Activated T-cell treated with anti-CD3 and anti-CD28 coated beads, Interleukin-2, amount 50 U/mL, for 4 hours (primary cell): ENCODE measurements around the gene FBXL22. TPM values are rescaled to one million over a fixed set of nuclear protein-coding genes. Genes with fewer than 3 reads are reported as not detected.

Source experiments
- ATAC-seq, 2 donors: fragments of 200-7000 bp; cut with Tn5 transposase; one replicate each; pipeline ENCODE4 v1.10.0; 2021
- DNase-seq: peaks from one replicate; pipeline ENCODE4 v3.0.0-alpha.2; 2020
- H3K27me3 Mint-ChIP-seq: one replicate; pipeline ENCODE4 v1.8.0; 2021; ENCODE audit warnings: low read depth, mixed read lengths
- H3K36me3 Mint-ChIP-seq: one replicate; pipeline ENCODE4 v1.8.0; 2022; ENCODE audit warnings: mixed read lengths; ENCODE audit not compliant: insufficient read depth
- H3K4me1 Mint-ChIP-seq: one replicate; pipeline ENCODE4 v1.8.0; 2021; ENCODE audit warnings: low read depth, mixed read lengths
- H3K4me3 Mint-ChIP-seq: one replicate; pipeline ENCODE4 v1.8.0; 2021; ENCODE audit warnings: mild to moderate bottlenecking, moderate library complexity, mixed read lengths
- H3K9me3 Mint-ChIP-seq: one replicate; pipeline ENCODE4 v1.8.0; 2021; ENCODE audit warnings: mixed read lengths
- total RNA-seq, 3 donors: library from RNA; stranded (reverse); gene quantifications; one replicate each; pipeline ENCODE4 v1.2.1, GENCODE V29; 2021

The FBXL22 gene
- total RNA-seq, 3 donors from 2014 or later = 0.79 to 1.2 (median 0.87) TPM

DNA sequence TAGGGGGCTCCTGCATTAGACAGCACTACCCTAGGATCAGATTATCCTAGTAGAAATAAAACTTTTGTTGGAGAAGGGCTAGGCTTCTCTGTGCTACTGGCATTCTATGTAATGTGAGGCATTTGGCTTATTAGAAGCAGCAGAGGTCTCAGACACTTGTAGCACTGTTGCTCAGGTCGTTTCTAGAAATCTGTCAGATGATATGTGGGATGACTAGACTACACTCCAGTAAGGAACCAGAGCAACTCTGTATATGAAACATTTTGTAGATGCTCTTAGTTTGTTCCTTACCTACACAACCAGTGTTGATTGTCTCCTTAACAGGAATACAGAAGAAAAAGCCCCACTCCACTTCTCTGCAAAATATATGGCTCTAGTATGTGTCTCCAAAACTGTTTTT is 21.9 kb upstream of the FBXL22 start:
- no peak for ATAC-seq
- H3K4me3 Mint-ChIP-seq = no peak overlapping the region
- DNase-seq = no peak
- H3K4me1 Mint-ChIP-seq = peaks cover 8% of the 10 kb centered on the region
- no peaks in the 10 kb centered on the region for H3K9me3 Mint-ChIP-seq
- peaks cover 39% of the 10 kb centered on the region for H3K36me3 Mint-ChIP-seq
- H3K27me3 Mint-ChIP-seq = no peaks in the 10 kb centered on the region

DNA sequence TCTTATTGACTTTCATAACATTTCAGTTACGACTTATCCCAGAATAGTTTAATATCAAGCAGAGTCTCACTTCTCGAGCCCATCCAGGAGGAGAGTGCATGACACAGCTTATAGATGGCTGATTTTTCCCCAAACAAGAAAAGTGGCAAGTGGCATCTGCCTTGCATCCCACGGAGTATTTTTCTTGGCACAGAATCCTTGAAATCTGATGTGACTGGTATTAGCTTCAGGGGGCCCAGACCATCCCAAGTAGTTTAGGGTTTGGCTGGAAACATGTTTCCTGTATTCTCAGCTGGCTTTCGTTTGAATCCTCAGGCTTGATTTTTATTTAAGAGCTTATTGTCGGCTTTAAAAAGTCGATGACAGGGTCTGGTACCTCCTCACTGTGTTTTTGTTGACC is 20.7 kb upstream of the FBXL22 start:
- ATAC-seq = no peak

DNA sequence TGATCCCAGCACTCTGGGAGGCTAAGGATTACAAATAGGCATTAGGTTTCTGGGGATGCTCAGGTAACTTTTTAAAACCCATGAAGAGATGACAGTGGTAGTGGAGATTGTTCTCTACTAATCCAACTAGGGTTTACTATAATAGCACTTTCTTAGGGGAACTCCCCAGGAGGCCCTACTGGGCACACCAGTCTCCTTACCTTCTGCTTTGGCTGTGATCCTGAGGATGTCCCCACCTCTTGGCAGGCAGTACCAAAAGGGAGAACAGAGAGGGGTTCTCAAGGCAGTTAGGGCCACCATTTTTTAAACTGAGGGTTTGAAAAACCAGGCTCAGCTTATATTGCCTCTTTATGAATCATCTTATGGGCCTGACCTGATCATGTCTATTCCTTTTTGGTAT is 15.0 kb upstream of the FBXL22 start:
- ATAC-seq (no peak), DNase-seq (no peak)
- Mint-ChIP-seq H3K4me1 (peaks cover 12% of the 10 kb centered on the region), H3K36me3 (peaks cover 40% of the 10 kb centered on the region), H3K4me3 (no peak overlapping the region), H3K9me3 (no peaks in the 10 kb centered on the region), H3K27me3 (no peaks in the 10 kb centered on the region)

More for the DNA sequence above, 20.7 kb upstream of the FBXL22 start:
- no peaks in the 10 kb centered on the region for H3K9me3 Mint-ChIP-seq
- no peaks in the 10 kb centered on the region for H3K27me3 Mint-ChIP-seq
- peaks cover 36% of the 10 kb centered on the region for H3K36me3 Mint-ChIP-seq
- H3K4me1 Mint-ChIP-seq = peaks cover 8% of the 10 kb centered on the region
- no peak overlapping the region for H3K4me3 Mint-ChIP-seq
- DNase-seq = no peak

DNA sequence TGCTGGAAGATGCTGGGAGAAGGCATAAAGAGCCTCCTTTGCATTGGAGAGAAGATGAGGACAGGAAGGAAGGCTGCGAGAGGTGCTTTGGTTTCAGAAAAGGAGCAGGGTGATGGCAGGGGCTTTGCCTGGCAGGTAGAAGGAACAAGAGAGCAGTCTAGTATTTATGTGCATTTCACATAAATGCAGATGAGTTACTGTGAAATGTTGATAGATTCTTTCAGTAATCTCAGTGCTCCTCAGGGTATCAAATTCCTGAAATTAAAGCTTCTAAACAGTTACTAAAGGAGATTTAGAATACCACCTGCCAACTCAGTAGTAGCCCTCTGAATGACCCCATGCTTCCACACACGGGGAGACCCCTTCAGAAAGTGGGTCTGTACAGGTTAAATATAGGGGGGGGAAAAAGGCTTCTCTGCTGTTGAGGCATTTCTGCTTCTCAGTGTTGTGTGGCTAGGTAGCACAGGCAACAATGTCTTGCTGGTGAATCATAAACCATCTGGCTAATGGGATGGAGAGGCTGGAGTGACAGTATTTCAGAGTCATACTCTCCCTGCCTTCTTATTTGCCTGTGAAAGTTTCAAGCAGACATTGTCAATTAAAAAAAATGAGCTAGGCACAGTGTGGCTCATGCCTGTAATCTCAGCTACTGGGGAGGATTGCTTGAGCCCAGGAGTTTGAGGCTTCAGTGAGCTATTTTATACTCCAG is 14.3 kb upstream of the FBXL22 start:
- no peaks in the 10 kb centered on the region for H3K27me3 Mint-ChIP-seq
- peak; percentile 34 to 56 for ATAC-seq
- peaks cover 40% of the 10 kb centered on the region for H3K36me3 Mint-ChIP-seq
- no peak overlapping the region for H3K4me3 Mint-ChIP-seq
- H3K4me1 Mint-ChIP-seq = peaks cover 12% of the 10 kb centered on the region
- DNase-seq = no peak
- no peaks in the 10 kb centered on the region for H3K9me3 Mint-ChIP-seq

DNA sequence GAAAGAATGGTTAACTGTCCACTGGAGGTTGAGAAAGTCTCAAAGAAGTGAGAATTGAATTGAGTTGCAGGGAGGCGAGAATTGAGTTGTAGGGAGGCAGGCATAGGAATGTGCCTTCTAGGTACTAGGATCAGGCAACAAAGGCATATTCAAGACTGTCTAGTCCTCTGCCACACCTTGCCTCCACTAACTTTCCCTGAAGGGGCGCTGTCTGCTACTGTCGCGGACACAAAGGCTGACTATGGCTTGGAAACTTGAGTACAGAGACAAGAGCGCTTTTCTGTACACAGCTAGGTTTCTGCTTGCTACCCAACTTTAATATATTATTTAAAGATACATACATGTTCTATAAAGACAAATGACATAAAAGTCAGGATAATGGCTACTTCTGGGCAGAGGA is 10.4 kb upstream of the FBXL22 start:
- ATAC-seq (no peak), DNase-seq (no peak)
- H3K4me1 Mint-ChIP-seq = peaks cover 17% of the 10 kb centered on the region
- no peaks in the 10 kb centered on the region for H3K9me3 Mint-ChIP-seq
- H3K27me3 Mint-ChIP-seq = no peaks in the 10 kb centered on the region
- no peak overlapping the region for H3K4me3 Mint-ChIP-seq
- peaks cover 59% of the 10 kb centered on the region for H3K36me3 Mint-ChIP-seq

DNA sequence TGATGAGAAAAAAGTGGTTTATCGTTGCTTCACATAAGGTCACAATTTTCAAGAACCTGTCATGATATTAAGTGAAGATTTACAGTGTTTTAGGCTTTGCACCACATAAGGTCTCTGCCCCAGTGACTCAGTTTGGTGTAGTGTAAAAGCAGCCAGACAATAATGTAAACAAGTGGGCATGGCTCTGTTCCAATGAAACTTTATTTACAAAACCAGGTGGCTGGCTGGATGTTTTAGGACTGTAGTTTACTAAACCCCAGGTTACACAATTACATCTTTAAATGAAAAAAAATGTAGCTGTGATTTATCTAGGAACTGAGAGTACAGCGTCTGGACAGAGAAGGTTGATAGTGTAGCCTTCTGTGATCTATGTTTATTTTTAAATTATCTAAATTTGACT is 9.7 kb upstream of the FBXL22 start:
- DNase-seq = no peak
- Mint-ChIP-seq H3K4me1 (peaks cover 15% of the 10 kb centered on the region), H3K36me3 (peaks cover 55% of the 10 kb centered on the region), H3K4me3 (no peak overlapping the region), H3K9me3 (no peaks in the 10 kb centered on the region), H3K27me3 (no peaks in the 10 kb centered on the region)
- no peak for ATAC-seq

DNA sequence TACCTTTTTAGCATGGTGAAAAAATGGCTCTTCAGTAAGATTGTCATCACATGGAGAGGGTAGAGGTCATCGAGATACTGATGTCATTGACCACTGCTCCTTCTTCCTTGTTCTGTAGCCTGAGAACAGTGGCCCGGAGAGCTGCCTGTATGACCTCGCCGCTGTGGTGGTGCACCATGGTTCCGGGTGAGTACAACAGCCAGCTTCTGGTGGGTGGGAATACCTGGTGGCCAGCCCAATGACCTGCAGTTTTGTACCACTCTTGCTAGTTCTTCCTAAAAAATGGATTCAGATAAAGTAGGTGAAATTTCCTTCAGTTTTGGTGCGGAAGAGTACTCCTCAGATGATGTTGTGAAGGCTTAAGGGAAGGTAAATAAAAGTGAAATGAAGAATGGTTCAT is 8.4 kb upstream of the FBXL22 start:
- no peak for DNase-seq
- no peak overlapping the region for H3K4me3 Mint-ChIP-seq
- H3K27me3 Mint-ChIP-seq = no peaks in the 10 kb centered on the region
- H3K9me3 Mint-ChIP-seq = no peaks in the 10 kb centered on the region
- peaks cover 55% of the 10 kb centered on the region for H3K36me3 Mint-ChIP-seq
- H3K4me1 Mint-ChIP-seq = peaks cover 23% of the 10 kb centered on the region
- no peak for ATAC-seq

DNA sequence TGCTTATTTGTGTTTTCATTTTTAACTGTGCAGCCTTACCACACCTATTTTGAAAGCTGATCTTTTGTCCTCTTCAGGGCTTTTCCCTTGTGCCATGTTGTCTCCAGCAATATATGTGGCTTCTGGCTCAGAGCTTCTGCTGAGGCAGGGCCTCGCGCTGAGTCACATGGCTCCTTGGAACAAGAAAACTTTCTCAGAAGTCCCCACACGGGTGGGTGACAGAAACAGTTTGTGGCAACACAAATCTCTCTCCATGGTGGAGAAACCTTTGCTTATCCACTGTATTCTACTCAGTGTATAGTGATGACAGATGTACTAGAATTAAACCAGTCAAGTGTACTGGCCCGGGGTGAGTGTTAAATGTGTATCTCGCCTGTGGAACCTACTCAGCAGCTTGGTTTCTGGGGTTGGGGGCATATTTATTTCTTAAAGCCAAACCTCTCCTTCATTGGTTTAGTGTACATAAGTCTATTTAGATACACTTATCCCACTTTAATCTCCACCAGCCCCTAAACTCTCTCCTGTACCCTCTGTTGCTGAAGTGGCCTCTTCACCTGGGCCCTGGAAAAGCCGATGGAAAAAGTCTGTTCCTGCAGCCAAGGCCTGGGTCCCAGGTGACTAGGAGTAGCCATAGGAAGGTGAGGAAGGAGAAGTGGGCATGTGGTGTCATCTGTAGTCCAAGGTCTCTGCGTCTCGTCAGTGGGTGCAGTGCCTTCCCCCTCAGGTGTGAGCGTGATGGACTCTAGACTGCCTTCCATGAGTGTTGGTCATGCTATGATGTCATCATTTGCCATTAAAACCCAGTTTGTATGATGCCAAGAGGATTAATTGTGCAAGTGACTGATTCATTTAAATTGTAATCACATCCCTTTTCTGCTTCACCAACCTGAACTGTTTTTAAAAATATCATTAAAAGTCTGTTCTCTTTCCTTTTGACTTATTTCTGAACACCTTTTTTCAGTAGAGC is 3.2 kb upstream of the FBXL22 start:
- ATAC-seq (peak; percentile 72 to 78), DNase-seq (peak; percentile 29)
- Mint-ChIP-seq H3K4me3 (no peak overlapping the region), H3K4me1 (peaks cover 55% of the 10 kb centered on the region), H3K9me3 (no peaks in the 10 kb centered on the region), H3K36me3 (peaks cover 37% of the 10 kb centered on the region), H3K27me3 (no peaks in the 10 kb centered on the region)

DNA sequence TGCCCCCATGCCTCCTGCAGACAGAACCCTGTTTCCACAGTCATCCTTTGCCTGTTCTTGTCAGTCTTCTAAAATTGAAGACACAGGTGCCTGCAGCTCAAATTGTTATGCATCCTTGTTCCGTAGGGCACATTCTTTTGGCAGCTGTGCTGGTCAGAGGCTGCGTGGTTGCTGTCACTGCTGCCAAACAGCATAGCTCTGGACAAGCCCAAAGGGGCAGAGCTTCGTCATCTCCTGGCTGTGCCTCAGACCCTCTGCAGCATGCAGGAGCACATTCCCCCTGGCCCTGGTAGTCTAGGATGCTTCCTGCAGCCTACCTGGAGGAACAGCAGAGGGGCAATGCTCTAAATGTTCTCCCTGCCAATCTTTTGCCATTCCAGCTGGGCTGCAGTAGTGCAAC is 2.1 kb upstream of the FBXL22 start:
- H3K27me3 Mint-ChIP-seq = no peaks in the 10 kb centered on the region
- H3K4me3 Mint-ChIP-seq = no peak overlapping the region
- no peaks in the 10 kb centered on the region for H3K9me3 Mint-ChIP-seq
- no peak for ATAC-seq
- peaks cover 28% of the 10 kb centered on the region for H3K36me3 Mint-ChIP-seq
- DNase-seq = no peak
- H3K4me1 Mint-ChIP-seq = peaks cover 62% of the 10 kb centered on the region

DNA sequence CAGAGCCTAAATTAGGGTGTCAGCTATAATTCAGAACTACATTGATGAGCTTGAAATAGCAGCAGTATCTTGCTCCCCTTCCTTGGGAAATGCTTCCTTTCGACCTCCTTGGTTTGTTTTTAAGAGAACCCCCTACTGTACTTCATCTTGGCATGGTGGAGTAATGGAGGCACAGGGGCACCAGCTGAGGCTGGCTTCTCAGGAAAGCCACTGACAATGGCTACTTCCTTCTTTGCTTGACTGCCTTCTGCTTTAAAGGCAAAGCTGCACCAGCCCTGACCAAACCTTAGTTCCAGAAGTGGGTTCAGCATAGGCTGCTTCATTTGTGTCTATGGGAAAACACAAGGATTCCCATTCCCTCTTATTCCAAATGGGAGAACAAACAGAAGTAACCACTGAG is 1.5 kb upstream of the FBXL22 start:
- Mint-ChIP-seq H3K9me3 (no peaks in the 10 kb centered on the region), H3K36me3 (peaks cover 24% of the 10 kb centered on the region)

DNA sequence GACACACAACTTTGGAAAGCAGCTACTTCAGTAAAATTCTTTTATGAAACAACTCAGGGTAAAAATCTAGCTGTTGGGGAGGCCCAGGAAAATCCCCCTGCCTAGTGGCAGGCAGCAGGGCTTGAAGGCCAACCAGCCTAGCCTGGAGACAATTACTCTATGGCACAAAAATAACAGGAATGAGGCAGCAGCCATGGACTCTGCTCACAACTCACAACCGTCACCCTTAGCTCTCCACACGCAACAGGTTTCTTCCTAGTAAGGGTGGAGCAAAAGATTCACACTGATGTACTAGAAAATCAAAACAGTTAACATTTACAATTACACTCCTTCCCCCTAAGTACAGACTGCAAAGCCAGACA is 530 bp upstream of the FBXL22 start:
- Mint-ChIP-seq H3K9me3 (no peaks in the 10 kb centered on the region), H3K4me1 (peaks cover 60% of the 10 kb centered on the region), H3K4me3 (no peak overlapping the region), H3K27me3 (no peaks in the 10 kb centered on the region), H3K36me3 (peaks cover 18% of the 10 kb centered on the region)
- DNase-seq (no peak), ATAC-seq (no peak)

More for the DNA sequence above, 1.5 kb upstream of the FBXL22 start:
- H3K4me3 Mint-ChIP-seq = no peak overlapping the region
- ATAC-seq (no peak), DNase-seq (no peak)
- peaks cover 60% of the 10 kb centered on the region for H3K4me1 Mint-ChIP-seq
- H3K27me3 Mint-ChIP-seq = no peaks in the 10 kb centered on the region

DNA sequence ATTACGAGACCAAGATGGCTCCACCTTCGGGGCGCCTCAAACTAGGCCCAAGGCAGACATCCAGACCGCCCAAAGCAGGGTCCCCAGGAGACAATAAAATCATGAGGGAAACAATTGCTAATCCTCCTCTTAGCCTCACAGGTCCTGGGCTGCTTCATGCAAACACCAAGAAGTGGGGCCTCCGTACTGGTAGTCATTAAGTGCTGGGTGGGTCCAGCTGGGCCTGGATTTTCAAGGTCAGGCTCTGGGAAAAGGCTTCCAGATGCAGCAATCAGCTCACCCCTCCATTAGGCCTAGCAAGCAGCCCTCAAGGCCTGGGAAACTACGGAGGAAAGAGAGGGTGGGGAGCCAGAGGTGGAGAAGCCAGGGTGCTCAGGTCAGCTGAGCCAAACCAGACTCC is 634 bp downstream of the FBXL22 start:
- DNase-seq (no peak), ATAC-seq (no peak)
- no peak overlapping the region for H3K4me3 Mint-ChIP-seq
- peaks cover 15% of the 10 kb centered on the region for H3K36me3 Mint-ChIP-seq
- H3K4me1 Mint-ChIP-seq = peaks cover 66% of the 10 kb centered on the region
- no peaks in the 10 kb centered on the region for H3K27me3 Mint-ChIP-seq
- no peaks in the 10 kb centered on the region for H3K9me3 Mint-ChIP-seq

DNA sequence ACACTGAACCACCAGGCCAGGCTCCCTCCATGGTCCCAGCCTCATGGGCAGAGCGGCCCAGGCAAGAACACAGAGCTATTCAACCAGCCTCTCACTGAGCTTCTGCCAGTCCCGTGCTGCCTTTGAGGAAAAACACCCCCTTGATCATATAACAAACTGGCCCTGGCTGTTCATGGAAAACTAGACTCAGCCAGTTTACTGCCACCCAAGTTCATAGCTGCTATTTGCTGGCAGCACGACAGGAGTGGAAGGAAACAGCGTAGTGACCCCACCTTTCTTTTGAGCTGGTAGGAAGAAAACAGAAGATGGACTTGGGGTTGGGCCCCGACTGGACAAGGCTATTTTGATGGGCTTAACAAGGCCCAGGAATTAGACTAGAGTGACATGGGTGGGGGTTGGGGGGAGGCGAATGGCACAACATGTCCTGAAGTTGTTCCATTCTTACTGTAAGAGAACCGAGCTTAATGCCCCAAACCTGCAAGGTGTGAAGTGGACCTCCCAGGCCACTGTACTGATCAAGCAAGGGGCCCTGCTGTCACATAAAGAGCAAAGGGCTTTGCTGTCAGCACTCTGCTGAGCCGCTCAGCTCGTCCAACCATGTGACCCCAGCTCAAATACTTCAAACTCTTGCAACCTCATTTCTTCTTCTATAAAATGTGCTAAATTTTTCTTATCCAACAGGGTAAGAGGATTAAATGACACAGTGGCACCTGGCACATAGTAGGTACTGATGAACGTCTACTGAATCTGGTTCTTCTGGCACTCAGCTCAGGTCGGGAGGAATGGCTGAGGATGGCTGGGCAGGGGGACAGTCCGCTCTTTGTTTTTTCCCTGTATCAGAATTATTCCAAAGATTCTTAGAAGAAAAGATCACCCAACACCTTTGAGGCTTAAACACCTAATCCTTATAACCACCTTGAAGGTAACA is 1.6 kb downstream of the FBXL22 start:
- Mint-ChIP-seq H3K36me3 (peaks cover 7% of the 10 kb centered on the region), H3K4me3 (peak overlapping the region; percentile 87), H3K9me3 (no peaks in the 10 kb centered on the region), H3K27me3 (no peaks in the 10 kb centered on the region), H3K4me1 (peaks cover 63% of the 10 kb centered on the region)
- no peak for ATAC-seq
- no peak for DNase-seq

DNA sequence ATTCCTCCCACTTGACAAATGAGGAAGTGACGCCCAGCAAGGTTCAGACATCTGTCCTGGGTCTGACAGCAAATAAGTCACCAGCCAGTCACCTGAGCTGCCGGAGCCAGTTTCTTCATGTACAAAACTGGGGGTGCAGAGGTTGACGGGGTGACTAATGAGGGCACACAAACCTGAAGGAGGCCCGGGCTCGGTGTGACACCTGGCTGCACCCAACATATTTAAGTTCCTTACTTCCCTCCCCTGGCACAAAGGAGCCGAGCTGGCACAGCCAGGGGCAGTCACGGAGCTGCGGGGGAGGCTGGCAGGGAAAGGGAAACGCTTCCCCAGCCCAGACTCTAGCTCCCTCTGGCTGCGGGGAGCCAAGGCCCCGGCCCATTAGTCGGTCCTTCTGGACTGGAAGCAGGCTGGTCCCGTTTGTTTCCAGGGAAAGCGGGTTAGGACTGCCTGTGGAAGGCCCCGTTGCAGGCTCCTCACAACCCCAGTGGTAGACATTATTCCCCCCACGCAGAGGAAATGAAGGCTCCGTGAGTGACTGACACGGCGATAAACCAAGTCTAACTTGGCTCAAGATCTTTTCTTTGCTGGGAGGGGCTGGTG is 2.3 kb downstream of the FBXL22 start:
- no peaks in the 10 kb centered on the region for H3K27me3 Mint-ChIP-seq
- peaks cover 59% of the 10 kb centered on the region for H3K4me1 Mint-ChIP-seq
- H3K4me3 Mint-ChIP-seq = peak overlapping the region; percentile 87
- DNase-seq = peak; percentile 33
- peak in 1 of 2 donors; percentile 6 for ATAC-seq
- H3K9me3 Mint-ChIP-seq = no peaks in the 10 kb centered on the region
- H3K36me3 Mint-ChIP-seq = peaks cover 1% of the 10 kb centered on the region
